HTERT RPE-1 (cell line): ENCODE measurements around the gene EIF4A3.

Source experiments
- in situ Hi-C: fragments of 300-500 bp; cut with MboI; formaldehyde crosslinking; loops from 4 replicates; pipeline ENCODE4 v1.14.3; 2020; ENCODE audit warnings: low sequenced_read_pairs

EIF4A3 gene

GRCh38 chr17:80138856-80139426 lies 8.0 kb downstream of the EIF4A3 start:
- in situ Hi-C loops = no loop called here

- in situ Hi-C loops = no loop called here
Measured at GRCh38 chr17:80137131-80137530, 9.8 kb downstream of the EIF4A3 start.

GRCh38 chr17:80133626-80133970 lies 13.3 kb downstream of the EIF4A3 start:
- in situ Hi-C loops = no loop called here

GRCh38 chr17:80132906-80133625 lies 13.9 kb downstream of the EIF4A3 start:
- in situ Hi-C loops = no loop called here

- in situ Hi-C loops = no loop called here
Measured at GRCh38 chr17:80130992-80131391, 15.9 kb downstream of the EIF4A3 start.

- in situ Hi-C loops = no loop called here
Measured at GRCh38 chr17:80129006-80129565, 17.8 kb downstream of the EIF4A3 start.

- in situ Hi-C loops = no loop called here
Measured at GRCh38 chr17:80126449-80126715, 20.5 kb downstream of the EIF4A3 start.

- in situ Hi-C loops = no loop called here
Measured at GRCh38 chr17:80125656-80126448, 21.1 kb downstream of the EIF4A3 start.

- in situ Hi-C loops = no loop called here
Measured at GRCh38 chr17:80124351-80124981, 22.5 kb downstream of the EIF4A3 start.

GRCh38 chr17:80123791-80124190 lies 23.1 kb downstream of the EIF4A3 start:
- in situ Hi-C loops = no loop called here

- in situ Hi-C loops = no loop called here
Measured at GRCh38 chr17:80122926-80123505, 23.9 kb downstream of the EIF4A3 start.

GRCh38 chr17:80122026-80122575 lies 24.8 kb downstream of the EIF4A3 start:
- in situ Hi-C loops = no loop called here

- in situ Hi-C loops = no loop called here
Measured at GRCh38 chr17:80119839-80120238, 27.1 kb downstream of the EIF4A3 start.

- in situ Hi-C loops = no loop called here
Measured at GRCh38 chr17:80119271-80119791, 27.6 kb downstream of the EIF4A3 start.

GRCh38 chr17:80118601-80119270 lies 28.2 kb downstream of the EIF4A3 start:
- in situ Hi-C loops = no loop called here

- in situ Hi-C loops = no loop called here
Measured at GRCh38 chr17:80117491-80118401, 29.2 kb downstream of the EIF4A3 start.

GRCh38 chr17:80116921-80117380 lies 30.0 kb downstream of the EIF4A3 start:
- in situ Hi-C loops = no loop called here

- in situ Hi-C loops = no loop called here
Measured at GRCh38 chr17:80116276-80116920, 30.5 kb downstream of the EIF4A3 start.
